ENCODE measurements around the gene FANCL.
"Not testable (repeated sequence)": the region's sequence is repeated elsewhere in the genome, so short reads cannot be mapped to it uniquely, and the experiment has no call there.

FANCL gene

DNA sequence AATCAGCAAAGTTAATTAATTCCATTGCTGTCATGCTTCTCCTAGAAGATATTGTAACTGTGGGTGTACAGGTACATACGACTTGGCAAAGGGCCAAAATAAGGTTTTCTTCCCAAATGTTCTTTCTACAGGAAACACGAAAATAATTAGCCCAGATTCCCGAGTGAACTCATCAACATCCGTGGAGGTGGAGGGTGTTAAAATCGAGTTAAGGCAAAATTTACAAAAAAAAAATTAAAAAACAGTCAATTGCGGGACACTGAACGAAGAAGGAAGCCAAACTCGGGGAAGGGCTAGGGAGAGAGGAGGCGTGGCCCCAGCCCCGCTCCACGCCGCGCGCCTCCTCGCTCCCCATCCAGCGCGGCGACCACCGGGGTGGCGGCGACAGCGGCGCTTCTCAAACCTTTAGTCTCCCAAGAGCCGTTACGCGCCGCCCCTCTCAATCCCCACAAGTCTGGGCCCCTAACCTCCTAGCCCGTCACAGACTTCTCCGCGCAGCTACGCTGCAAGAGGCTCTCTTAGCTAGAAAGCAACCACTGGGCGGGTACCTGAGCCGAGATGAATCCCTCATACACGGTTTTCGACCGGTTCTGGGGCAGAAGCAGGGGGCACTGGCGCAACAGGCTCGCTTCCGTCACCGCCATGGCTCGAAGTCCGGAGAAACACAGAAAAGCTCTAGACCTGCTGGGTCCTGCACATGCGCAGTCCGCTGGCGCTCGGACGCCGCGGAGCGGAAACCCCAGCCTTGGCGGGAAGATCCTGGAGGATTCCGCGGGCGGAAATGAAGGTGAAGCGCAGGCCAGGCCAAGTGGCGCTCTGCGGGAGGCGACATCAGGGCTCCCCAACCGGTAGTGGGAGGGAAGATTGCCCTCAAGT lies at the start of gene FANCL:
Gene FANCL, minus strand, starts transcription at position 656 of the 876 bp plus-strand sequence. Its CDS starts 12 bp downstream, at position 644.
- Histone ChIP-seq H3K4me3 (ENCODE audit: low read depth, low read length, poor library complexity, severe bottlenecking) (peak within 1 kb of the TSS; percentile 87), H3K27ac (ENCODE audit: low read depth, low read length, poor library complexity, severe bottlenecking) (peak within 1 kb of the TSS; percentile 90), H3K9ac (ENCODE audit: low read length) (peak within 1 kb of the TSS; percentile 88), H3K9me2 (ENCODE audit: low read depth, low read length) (no peaks in the 10 kb centered on the region), H3K79me2 (ENCODE audit: insufficient read depth, low read length) (peaks cover 46% of the 10 kb centered on the region), H3K4me2 (ENCODE audit: low read length) (peak within 1 kb of the TSS; percentile 86), H2AFZ (ENCODE audit: low read length) (peak within 1 kb of the TSS; percentile 93; the same call in 1 of the 2 replicates), H3K36me3 (ENCODE audit: insufficient read depth, low read length) (no peaks in the 10 kb centered on the region), H3K9me3 (ENCODE audit: low read length) (no peaks in the 10 kb centered on the region), H3F3A (ENCODE audit: insufficient read depth, low read length) (no peaks in the 10 kb centered on the region), H3K27me3 (ENCODE audit: insufficient read depth, low read length) (no peaks in the 10 kb centered on the region), H4K20me1 (ENCODE audit: insufficient read depth, low read length) (no peaks in the 10 kb centered on the region), H3K4me1 (ENCODE audit: insufficient read depth, low read length, severe bottlenecking) (peaks cover 39% of the 10 kb centered on the region)
- no peak for TF ChIP-seq EZH2 (IDR thresholded peaks at IDR 0.05; ENCODE audit: borderline replicate concordance, low read length)
- TF ChIP-seq, protein P1, sequence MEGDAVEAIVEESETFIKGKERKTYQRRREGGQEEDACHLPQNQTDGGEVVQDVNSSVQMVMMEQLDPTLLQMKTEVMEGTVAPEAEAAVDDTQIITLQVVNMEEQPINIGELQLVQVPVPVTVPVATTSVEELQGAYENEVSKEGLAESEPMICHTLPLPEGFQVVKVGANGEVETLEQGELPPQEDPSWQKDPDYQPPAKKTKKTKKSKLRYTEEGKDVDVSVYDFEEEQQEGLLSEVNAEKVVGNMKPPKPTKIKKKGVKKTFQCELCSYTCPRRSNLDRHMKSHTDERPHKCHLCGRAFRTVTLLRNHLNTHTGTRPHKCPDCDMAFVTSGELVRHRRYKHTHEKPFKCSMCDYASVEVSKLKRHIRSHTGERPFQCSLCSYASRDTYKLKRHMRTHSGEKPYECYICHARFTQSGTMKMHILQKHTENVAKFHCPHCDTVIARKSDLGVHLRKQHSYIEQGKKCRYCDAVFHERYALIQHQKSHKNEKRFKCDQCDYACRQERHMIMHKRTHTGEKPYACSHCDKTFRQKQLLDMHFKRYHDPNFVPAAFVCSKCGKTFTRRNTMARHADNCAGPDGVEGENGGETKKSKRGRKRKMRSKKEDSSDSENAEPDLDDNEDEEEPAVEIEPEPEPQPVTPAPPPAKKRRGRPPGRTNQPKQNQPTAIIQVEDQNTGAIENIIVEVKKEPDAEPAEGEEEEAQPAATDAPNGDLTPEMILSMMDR (IDR thresholded peaks at IDR 0.05; ENCODE audit: low read length): no peak

DNA sequence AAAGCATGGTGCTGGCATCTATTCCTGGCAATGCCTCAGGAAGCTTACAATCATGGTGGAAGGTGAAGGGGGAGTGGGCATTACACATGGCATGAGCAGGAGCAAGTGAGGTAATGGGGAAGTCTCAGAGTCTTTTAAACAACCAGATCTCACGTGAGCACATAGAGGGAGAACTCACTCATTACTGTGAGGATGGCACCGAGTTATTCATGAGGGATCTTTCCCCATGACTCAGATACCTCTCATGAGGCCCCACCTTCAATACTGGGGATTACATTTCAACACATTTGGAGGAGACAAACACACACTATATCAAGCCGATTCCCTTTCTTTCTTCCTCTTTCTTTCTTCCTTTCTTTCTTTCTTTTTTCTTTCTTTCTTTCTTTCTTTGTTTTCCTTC lies 47.9 kb upstream of the FANCL start:
- H3K9me2 ChIP-seq (ENCODE audit: low read depth, low read length): no peaks in the 10 kb centered on the region
- H4K20me1 ChIP-seq (ENCODE audit: insufficient read depth, low read length): no peaks in the 10 kb centered on the region
- H3K79me2 ChIP-seq (ENCODE audit: insufficient read depth, low read length): no peaks in the 10 kb centered on the region
- no peak overlapping the region for H3K4me3 ChIP-seq (ENCODE audit: low read depth, low read length, poor library complexity, severe bottlenecking)
- H3K36me3 ChIP-seq (ENCODE audit: insufficient read depth, low read length): no peaks in the 10 kb centered on the region
- H3K9ac ChIP-seq (ENCODE audit: low read length): no peak overlapping the region
- no peaks in the 10 kb centered on the region for H3F3A ChIP-seq (ENCODE audit: insufficient read depth, low read length)
- H3K9me3 ChIP-seq (ENCODE audit: low read length): no peaks in the 10 kb centered on the region
- no peak overlapping the region for H3K4me2 ChIP-seq (ENCODE audit: low read length)
- H2AFZ ChIP-seq (ENCODE audit: low read length): no peak overlapping the region
- H3K27ac ChIP-seq (ENCODE audit: low read depth, low read length, poor library complexity, severe bottlenecking): no peak overlapping the region
- no peaks in the 10 kb centered on the region for H3K27me3 ChIP-seq (ENCODE audit: insufficient read depth, low read length)
- TF ChIP-seq EZH2 (IDR thresholded peaks at IDR 0.05; ENCODE audit: borderline replicate concordance, low read length): no peak
- TF ChIP-seq, protein P1 (IDR thresholded peaks at IDR 0.05; ENCODE audit: low read length): no peak
- H3K4me1 ChIP-seq (ENCODE audit: insufficient read depth, low read length, severe bottlenecking): no peaks in the 10 kb centered on the region

DNA sequence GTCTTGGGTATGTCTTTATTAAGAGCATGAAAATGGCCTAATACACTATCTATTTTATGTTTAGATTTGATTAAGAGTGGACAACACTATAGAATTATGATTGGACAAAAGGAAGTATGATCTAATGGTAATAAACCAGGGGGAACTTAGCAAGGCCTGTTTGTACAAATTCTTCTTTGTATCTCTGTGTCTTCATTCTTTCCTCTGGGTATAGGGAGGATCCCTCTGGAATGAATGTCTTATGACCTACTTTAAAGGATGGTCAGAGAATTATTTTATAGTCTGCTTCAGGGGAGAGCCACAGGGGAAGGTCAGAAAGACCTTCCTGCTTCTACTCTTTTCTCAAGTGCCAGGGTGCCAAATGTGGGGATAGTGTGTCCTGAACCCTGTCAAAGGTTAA lies 42.8 kb upstream of the FANCL start:
- H3K4me1 ChIP-seq (ENCODE audit: insufficient read depth, low read length, severe bottlenecking): no peaks in the 10 kb centered on the region
- no peak overlapping the region for H3K27ac ChIP-seq (ENCODE audit: low read depth, low read length, poor library complexity, severe bottlenecking)
- H3K9ac ChIP-seq (ENCODE audit: low read length): no peak overlapping the region
- H3K4me3 ChIP-seq (ENCODE audit: low read depth, low read length, poor library complexity, severe bottlenecking): no peak overlapping the region
- no peaks in the 10 kb centered on the region for H3K27me3 ChIP-seq (ENCODE audit: insufficient read depth, low read length)
- no peaks in the 10 kb centered on the region for H4K20me1 ChIP-seq (ENCODE audit: insufficient read depth, low read length)
- no peaks in the 10 kb centered on the region for H3K9me2 ChIP-seq (ENCODE audit: low read depth, low read length)
- no peak overlapping the region for H3K4me2 ChIP-seq (ENCODE audit: low read length)
- H3F3A ChIP-seq (ENCODE audit: insufficient read depth, low read length): no peaks in the 10 kb centered on the region
- no peak for TF ChIP-seq EZH2 (IDR thresholded peaks at IDR 0.05; ENCODE audit: borderline replicate concordance, low read length)
- TF ChIP-seq, protein P1 (IDR thresholded peaks at IDR 0.05; ENCODE audit: low read length): no peak
- H3K79me2 ChIP-seq (ENCODE audit: insufficient read depth, low read length): no peaks in the 10 kb centered on the region
- no peaks in the 10 kb centered on the region for H3K9me3 ChIP-seq (ENCODE audit: low read length)
- no peaks in the 10 kb centered on the region for H3K36me3 ChIP-seq (ENCODE audit: insufficient read depth, low read length)
- H2AFZ ChIP-seq (ENCODE audit: low read length): no peak overlapping the region

DNA sequence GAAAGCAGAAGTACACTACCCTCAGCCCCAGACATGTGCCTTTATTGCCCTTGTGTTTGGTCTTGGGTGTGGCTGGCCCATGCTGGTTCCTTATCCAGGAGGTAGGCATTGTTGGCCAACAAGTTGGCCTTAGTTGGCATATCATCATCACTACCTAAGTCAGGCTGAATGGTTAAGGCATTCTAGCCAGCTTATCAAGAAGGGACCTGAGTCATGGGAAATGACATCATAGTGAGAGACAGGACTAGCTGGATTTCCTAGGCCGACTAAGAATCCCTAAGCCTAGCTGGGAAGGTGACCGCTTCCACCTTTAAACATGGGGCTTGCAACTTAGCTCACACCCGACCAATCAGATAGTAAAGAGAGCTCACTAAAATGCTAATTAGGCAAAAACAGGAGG lies 34.0 kb upstream of the FANCL start:
- H3K4me1 ChIP-seq (ENCODE audit: insufficient read depth, low read length, severe bottlenecking); H3K9ac ChIP-seq (ENCODE audit: low read length); H3K9me2 ChIP-seq (ENCODE audit: low read depth, low read length); H3F3A ChIP-seq (ENCODE audit: insufficient read depth, low read length); H3K27me3 ChIP-seq (ENCODE audit: insufficient read depth, low read length); H3K9me3 ChIP-seq (ENCODE audit: low read length); H3K4me3 ChIP-seq (ENCODE audit: low read depth, low read length, poor library complexity, severe bottlenecking); H3K27ac ChIP-seq (ENCODE audit: low read depth, low read length, poor library complexity, severe bottlenecking); H2AFZ ChIP-seq (ENCODE audit: low read length); H4K20me1 ChIP-seq (ENCODE audit: insufficient read depth, low read length); H3K4me2 ChIP-seq (ENCODE audit: low read length); H3K79me2 ChIP-seq (ENCODE audit: insufficient read depth, low read length); H3K36me3 ChIP-seq (ENCODE audit: insufficient read depth, low read length): not testable (repeated sequence)
